ENCODE data around the gene BLMH. TPM values are rescaled to one million over a fixed set of nuclear protein-coding genes. Genes with fewer than 3 reads are reported as not detected.
A peak's percentile ranks its signal among the peaks of the same experiment; 100 is the strongest.

The BLMH gene
- total and polyA plus RNA-seq, 10 of the 15 experiments (the other 5 are each of a cell fraction or from before 2014, with no cell fraction given) = 16.1 to 63.9 (median 54.0) TPM

- Histone ChIP-seq H3K27ac (ENCODE audit: control insufficient read depth, insufficient read depth) (no peak overlapping the region), H3K9me3 (replicated peaks; ENCODE audit: control insufficient read depth, insufficient read depth, low read length) (no peaks in the 10 kb centered on the region), H3K36me3 (ENCODE audit: control insufficient read depth in 2 of 2, insufficient read depth in 2 of 2, low read length in 1 of 2) (no peaks in the 10 kb centered on the region), H3K9ac (ENCODE audit: control insufficient read depth, insufficient read depth, low read length) (no peak overlapping the region), H3K4me3 (no peak overlapping the region), H3K4me1 (ENCODE audit: control insufficient read depth, insufficient read depth, low read length) (peaks cover 8% of the 10 kb centered on the region), H2AFZ (ENCODE audit: control insufficient read depth, low read depth, low read length) (no peak overlapping the region; the same call in 1 of the 2 replicates), H4K20me1 (ENCODE audit: control insufficient read depth, insufficient read depth) (no peaks in the 10 kb centered on the region), H3K27me3 (replicated peaks in 1 of 2; ENCODE audit: control insufficient read depth in 2 of 2, insufficient read depth in 2 of 2, low read length in 1 of 2) (no peaks in the 10 kb centered on the region), H3K79me2 (ENCODE audit: control insufficient read depth, insufficient read depth, low read length) (no peaks in the 10 kb centered on the region), H3K4me2 (ENCODE audit: control insufficient read depth, insufficient read depth) (peak overlapping the region; percentile 9; the same call in 1 of the 2 replicates)
- no peak for FAIRE-seq
- POLR2A ChIA-PET = interaction anchor here (0.5 to 0.6 kb wide), 4 partner anchors 56 to 910 kb away, joined by 3 to 5 read pairs (median 3); no protein-coding TSS in a partner anchor
- in situ Hi-C loops (cut with MboI) (loop anchor here (5.0 kb wide), 1 partner anchor 376 kb away; no protein-coding TSS in a partner anchor), intact Hi-C loops (cut with micrococcal nuclease; ENCODE audit: unreplicated experiment) (loop anchor here (1.0 to 5.0 kb wide), 4 partner anchors 38 to 376 kb away; partner anchors contain the start of genes CPD and GOSR1)
- BruUV-seq (replicated peaks) = no TSS peak
- CTCF ChIA-PET = interaction anchor here (0.6 to 12.3 kb wide), 43 partner anchors 9 to 1012 kb away, joined by 3 to 345 read pairs (median 5); partner anchors contain the start of genes BLMH, CRLF3, GOSR1 and SLC6A4
- no peak for ATAC-seq
- SMC1A ChIA-PET (ENCODE audit: uncharacterized antibody, unreplicated experiment) = interaction anchor here (0.6 to 8.6 kb wide), 28 partner anchors 17 to 867 kb away, joined by 3 to 125 read pairs (median 5); partner anchors contain the start of genes BLMH and GOSR1
- 19% methylated on average over 6 of the region's 6 CpGs for WGBS (ENCODE audit: insufficient coverage, insufficient replicate concordance, low lambda C conversion rate, missing lambda C conversion rate)
- DNase-seq (ENCODE audit: low read depth, low spot score) = no peak
- RAD21 ChIA-PET (ENCODE audit: unreplicated experiment) = interaction anchor here (0.6 to 9.6 kb wide), 15 partner anchors 23 to 376 kb away, joined by 3 to 183 read pairs (median 6); partner anchors contain the start of genes CPD and GOSR1
- TF ChIP-seq RUNX3 (IDR thresholded peaks at IDR 0.05; ENCODE audit: low read length) (peak; percentile 6; the same call in 1 of the 2 replicates), PAX8 (IDR thresholded peaks at IDR 0.05) (no peak)
Observed at GRCh38 chr17:30340801-30341356, 49.1 kb upstream of the BLMH start.

- ChIA-PET SMC1A (ENCODE audit: uncharacterized antibody, unreplicated experiment) (interaction anchor here (0.6 to 8.6 kb wide), 16 partner anchors 25 to 380 kb away, joined by 3 to 125 read pairs (median 8); partner anchors contain the start of genes BLMH and GOSR1), RAD21 (ENCODE audit: unreplicated experiment) (interaction anchor here (0.6 to 9.6 kb wide), 14 partner anchors 12 to 376 kb away, joined by 3 to 183 read pairs (median 4); partner anchors contain the start of gene GOSR1), POLR2A (interaction anchor here (0.6 to 1.0 kb wide), 3 partner anchors 42 to 1710 kb away, joined by 3 read pairs; no protein-coding TSS in a partner anchor), CTCF (interaction anchor here (0.7 to 12.3 kb wide), 24 partner anchors 8 to 877 kb away, joined by 3 to 345 read pairs (median 5); partner anchors contain the start of genes BLMH and GOSR1)
- WGBS (ENCODE audit: insufficient coverage, insufficient replicate concordance, low lambda C conversion rate, missing lambda C conversion rate) = 67% methylated on average over 2 of the region's 2 CpGs
- Histone ChIP-seq H3K4me2 (ENCODE audit: control insufficient read depth, insufficient read depth) (no peak overlapping the region), H2AFZ (ENCODE audit: control insufficient read depth, low read depth, low read length) (no peak overlapping the region), H3K27me3 (replicated peaks in 1 of 2; ENCODE audit: control insufficient read depth in 2 of 2, insufficient read depth in 2 of 2, low read length in 1 of 2) (no peaks in the 10 kb centered on the region), H3K79me2 (ENCODE audit: control insufficient read depth, insufficient read depth, low read length) (no peaks in the 10 kb centered on the region), H3K4me1 (ENCODE audit: control insufficient read depth, insufficient read depth, low read length) (peaks cover 3% of the 10 kb centered on the region; the same call in 1 of the 2 replicates), H4K20me1 (ENCODE audit: control insufficient read depth, insufficient read depth) (no peaks in the 10 kb centered on the region), H3K36me3 (ENCODE audit: control insufficient read depth in 2 of 2, insufficient read depth in 2 of 2, low read length in 1 of 2) (no peaks in the 10 kb centered on the region), H3K4me3 (no peak overlapping the region), H3K27ac (ENCODE audit: control insufficient read depth, insufficient read depth) (no peak overlapping the region), H3K9me3 (replicated peaks; ENCODE audit: control insufficient read depth, insufficient read depth, low read length) (no peaks in the 10 kb centered on the region), H3K9ac (ENCODE audit: control insufficient read depth, insufficient read depth, low read length) (no peak overlapping the region)
- no peak for TF ChIP-seq IRF5 (IDR thresholded peaks at IDR 0.05; ENCODE audit: borderline replicate concordance)
- TF ChIP-seq MTA2 (IDR thresholded peaks at IDR 0.05; ENCODE audit: low read depth) = no peak
- no peak for TF ChIP-seq POLR2AphosphoS2 (IDR thresholded peaks at IDR 0.05; ENCODE audit: low read depth, low read length)
- no TSS peak for BruUV-seq (replicated peaks)
- FAIRE-seq (no peak), DNase-seq (ENCODE audit: low read depth, low spot score) (no peak), ATAC-seq (no peak)
- in situ Hi-C loops (cut with MboI) = loop anchor here (5.0 kb wide), 1 partner anchor 237 kb away; no protein-coding TSS in a partner anchor
- intact Hi-C loops (cut with micrococcal nuclease; ENCODE audit: unreplicated experiment) = loop anchor here (5.0 to 10.0 kb wide), 2 partner anchors 104 to 212 kb away; partner anchors contain the start of gene SLC6A4
Observed at GRCh38 chr17:30339086-30339485, 47.3 kb upstream of the BLMH start.

Measured in GM12878 (cell line).